HG02884 (cell line): Measurements from ENCODE around the gene REXO5.

Experiments
- ATAC-seq: cut with Tn5 transposase; IDR thresholded peaks from one replicate; pipeline ENCODE4 v1.9.1; 2021; ENCODE audit warnings: mild to moderate bottlenecking, moderate library complexity; ENCODE audit not compliant: unreplicated experiment

The REXO5 gene

GRCh38 chr16:20871258-20871657 lies 64.9 kb downstream of the REXO5 start:
- no peak for ATAC-seq

- ATAC-seq: no peak
Observed at GRCh38 chr16:20871941-20872815, 65.9 kb downstream of the REXO5 start.

- no peak for ATAC-seq
Observed at GRCh38 chr16:20873331-20873730, 67.0 kb downstream of the REXO5 start.

GRCh38 chr16:20874088-20874581 lies 67.8 kb downstream of the REXO5 start:
- no peak for ATAC-seq

GRCh38 chr16:20875355-20875650 lies 69.0 kb downstream of the REXO5 start:
- ATAC-seq: no peak

GRCh38 chr16:20878682-20879147 lies 72.4 kb downstream of the REXO5 start:
- no peak for ATAC-seq

- ATAC-seq: no peak
Observed at GRCh38 chr16:20879175-20880040, 73.1 kb downstream of the REXO5 start.

GRCh38 chr16:20880867-20881502 lies 74.7 kb downstream of the REXO5 start:
- ATAC-seq: no peak

GRCh38 chr16:20881503-20881878 lies 75.2 kb downstream of the REXO5 start:
- ATAC-seq: no peak

GRCh38 chr16:20883554-20884239 lies 77.4 kb downstream of the REXO5 start:
- no peak for ATAC-seq

GRCh38 chr16:20884240-20884556 lies 77.9 kb downstream of the REXO5 start:
- no peak for ATAC-seq

GRCh38 chr16:20886320-20886719 lies 80.0 kb downstream of the REXO5 start:
- ATAC-seq: no peak

- no peak for ATAC-seq
Observed at GRCh38 chr16:20887207-20887606, 80.9 kb downstream of the REXO5 start.

- no peak for ATAC-seq
Observed at GRCh38 chr16:20889625-20890275, 83.4 kb downstream of the REXO5 start.

- no peak for ATAC-seq
Observed at GRCh38 chr16:20894388-20894787, 88.1 kb downstream of the REXO5 start.

- ATAC-seq: no peak
Observed at GRCh38 chr16:20897253-20897897, 91.0 kb downstream of the REXO5 start.

- ATAC-seq: no peak
Observed at GRCh38 chr16:20897922-20898321, 91.6 kb downstream of the REXO5 start.

- ATAC-seq: no peak
Observed at GRCh38 chr16:20899071-20899470, 92.7 kb downstream of the REXO5 start.
